ENCODE data around the gene CXXC1.

Gene CXXC1

GRCh38 chr18:50275503-50276036, 11.9 kb downstream of the CXXC1 start:
- TF ChIP-seq, protein P1, sequence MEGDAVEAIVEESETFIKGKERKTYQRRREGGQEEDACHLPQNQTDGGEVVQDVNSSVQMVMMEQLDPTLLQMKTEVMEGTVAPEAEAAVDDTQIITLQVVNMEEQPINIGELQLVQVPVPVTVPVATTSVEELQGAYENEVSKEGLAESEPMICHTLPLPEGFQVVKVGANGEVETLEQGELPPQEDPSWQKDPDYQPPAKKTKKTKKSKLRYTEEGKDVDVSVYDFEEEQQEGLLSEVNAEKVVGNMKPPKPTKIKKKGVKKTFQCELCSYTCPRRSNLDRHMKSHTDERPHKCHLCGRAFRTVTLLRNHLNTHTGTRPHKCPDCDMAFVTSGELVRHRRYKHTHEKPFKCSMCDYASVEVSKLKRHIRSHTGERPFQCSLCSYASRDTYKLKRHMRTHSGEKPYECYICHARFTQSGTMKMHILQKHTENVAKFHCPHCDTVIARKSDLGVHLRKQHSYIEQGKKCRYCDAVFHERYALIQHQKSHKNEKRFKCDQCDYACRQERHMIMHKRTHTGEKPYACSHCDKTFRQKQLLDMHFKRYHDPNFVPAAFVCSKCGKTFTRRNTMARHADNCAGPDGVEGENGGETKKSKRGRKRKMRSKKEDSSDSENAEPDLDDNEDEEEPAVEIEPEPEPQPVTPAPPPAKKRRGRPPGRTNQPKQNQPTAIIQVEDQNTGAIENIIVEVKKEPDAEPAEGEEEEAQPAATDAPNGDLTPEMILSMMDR (IDR thresholded peaks at IDR 0.05; ENCODE audit: extremely low read depth, insufficient read depth, missing control alignments), result no peak
- no peak for DNase-seq (ENCODE audit: low spot score)
- in situ Hi-C loops (cut with MboI; ENCODE audit: low pct_unique_long_range_greater_than_20kb, low sequenced_read_pairs, unreplicated experiment), result no loop called here

- in situ Hi-C loops (cut with MboI; ENCODE audit: low pct_unique_long_range_greater_than_20kb, low sequenced_read_pairs, unreplicated experiment), result no loop called here
- no peak for DNase-seq (ENCODE audit: low spot score)
- TF ChIP-seq, protein P1 (IDR thresholded peaks at IDR 0.05; ENCODE audit: extremely low read depth, insufficient read depth, missing control alignments), result no peak
These were observed 12.6 kb downstream of the CXXC1 start for GRCh38 chr18:50274941-50275340.

GRCh38 chr18:50274044-50274442, 13.4 kb downstream of the CXXC1 start:
- no peak for DNase-seq (ENCODE audit: low spot score)
- TF ChIP-seq, protein P1 (IDR thresholded peaks at IDR 0.05; ENCODE audit: extremely low read depth, insufficient read depth, missing control alignments), result no peak
- in situ Hi-C loops (cut with MboI; ENCODE audit: low pct_unique_long_range_greater_than_20kb, low sequenced_read_pairs, unreplicated experiment), result no loop called here

- DNase-seq (ENCODE audit: low spot score), result no peak
- TF ChIP-seq, protein P1 (IDR thresholded peaks at IDR 0.05; ENCODE audit: extremely low read depth, insufficient read depth, missing control alignments), result no peak
- in situ Hi-C loops (cut with MboI; ENCODE audit: low pct_unique_long_range_greater_than_20kb, low sequenced_read_pairs, unreplicated experiment), result no loop called here
These were observed 14.1 kb downstream of the CXXC1 start for GRCh38 chr18:50273203-50274043.

DNA sequence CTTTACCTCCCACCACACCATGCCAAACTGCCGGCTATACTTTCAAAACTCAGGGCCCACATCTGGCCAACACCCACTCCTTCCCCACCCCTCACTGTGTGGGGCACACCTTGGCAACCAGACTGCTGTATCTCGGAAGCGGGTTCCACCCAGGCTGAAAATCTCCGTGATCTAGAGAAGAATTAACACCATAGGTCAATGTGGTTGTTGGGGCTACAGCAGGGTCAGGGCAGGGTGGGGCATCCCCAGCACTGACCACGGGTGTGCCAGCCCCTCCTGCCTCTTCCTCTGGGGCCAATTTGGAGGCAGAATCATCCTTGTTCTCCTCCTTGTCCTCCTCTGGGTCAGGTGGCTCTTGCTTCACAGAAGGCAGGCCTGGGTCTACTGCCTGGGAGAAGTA, 14.9 kb downstream of the CXXC1 start:
- TF ChIP-seq, protein P1 (IDR thresholded peaks at IDR 0.05; ENCODE audit: extremely low read depth, insufficient read depth, missing control alignments), result no peak
- in situ Hi-C loops (cut with MboI; ENCODE audit: low pct_unique_long_range_greater_than_20kb, low sequenced_read_pairs, unreplicated experiment), result no loop called here
- DNase-seq (ENCODE audit: low spot score), result no peak

DNA sequence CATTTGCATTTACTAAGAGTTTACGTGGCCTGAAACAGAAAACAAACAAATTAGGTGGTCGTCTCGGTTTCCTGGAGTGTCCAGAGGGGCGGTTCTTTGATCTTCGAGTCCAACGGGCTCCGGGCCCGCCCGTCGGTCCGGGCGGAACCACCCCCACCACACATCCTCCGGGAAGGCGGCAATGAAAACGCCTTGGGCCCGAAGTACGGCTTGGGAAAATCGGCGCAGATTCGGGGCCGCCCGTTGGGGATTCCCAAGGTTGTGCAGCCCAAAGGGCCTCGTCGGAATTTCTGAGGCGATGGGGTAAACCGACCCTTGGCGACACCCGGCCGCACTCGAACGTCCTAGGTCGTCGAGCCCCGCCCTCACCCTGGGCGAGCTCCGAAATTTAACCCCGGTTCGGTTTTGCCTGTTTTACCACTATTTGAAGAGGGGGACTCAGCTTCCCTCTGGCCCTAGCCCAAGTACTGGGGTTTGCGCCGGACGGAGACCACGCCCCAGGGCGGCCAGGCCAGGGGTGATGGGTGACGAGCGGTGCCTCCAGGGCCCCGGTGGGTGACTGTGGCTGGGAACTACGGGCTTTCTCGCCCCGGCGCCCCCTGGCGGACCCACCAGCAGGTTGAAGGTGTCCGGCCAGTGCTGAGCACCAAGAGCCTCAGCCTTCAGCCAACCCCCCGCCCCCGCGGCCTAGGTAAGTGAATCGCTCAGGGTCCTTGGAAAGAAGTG, 19.3 kb downstream of the CXXC1 start:
- DNase-seq (ENCODE audit: low spot score), result peak; percentile 94
- in situ Hi-C loops (cut with MboI; ENCODE audit: low pct_unique_long_range_greater_than_20kb, low sequenced_read_pairs, unreplicated experiment), result no loop called here
- TF ChIP-seq, protein P1 (IDR thresholded peaks at IDR 0.05; ENCODE audit: extremely low read depth, insufficient read depth, missing control alignments), result peak; percentile 90
